PC-9 (cell line): ENCODE data around the gene MSI2. TPM values are rescaled to one million over a fixed set of nuclear protein-coding genes. Genes with fewer than 3 reads are reported as not detected.

Experiments
- BruUV-seq: library from RNA; stranded (reverse); fragments of 400-500 nt; replicated peaks from 2 replicates; lab custom pipeline; 2021; lab: Mats Ljungman, UMichigan
- CTCF ChIA-PET: fragments of 300-600 bp; sonication (Branson Sonifier 250); formaldehyde crosslinking; loops from one replicate; lab custom pipeline; 2022; ENCODE audit warnings: antibody characterized with exemption; lab: Charles Lee
- POLR2A ChIA-PET: fragments of 300-600 bp; sonication (Branson Sonifier 250); formaldehyde crosslinking; loops from one replicate; lab custom pipeline; 2022; ENCODE audit warnings: antibody characterized with exemption; ENCODE audit not compliant: unreplicated experiment; lab: Charles Lee
- DNase-seq, 2 experiments: peaks; one replicate each; pipeline versions ENCODE4 v3.0.0 to v3.0.0-alpha.2; 2015 to 2022; ENCODE audit warnings: mixed read lengths in 1 of 2
- H2AFZ ChIP-seq: fragments of 200-600 bp; sonication (generic); 2 replicates; pipeline ENCODE4 v1.8.1; 2017; ENCODE audit warnings: antibody characterized with exemption
- H3F3A ChIP-seq: fragments of 200-600 bp; sonication (generic); 2 replicates; pipeline ENCODE4 v1.8.1; 2017; ENCODE audit warnings: antibody characterized with exemption, mild to moderate bottlenecking, low read depth; ENCODE audit not compliant: insufficient read depth
- H3K27ac ChIP-seq: fragments of 200-600 bp; sonication (generic); 2 replicates; pipeline ENCODE4 v1.6.1; 2016; ENCODE audit warnings: mixed run types
- H3K27me3 ChIP-seq: fragments of 200-600 bp; sonication (generic); 2 replicates; pipeline ENCODE4 v1.6.1; 2016; ENCODE audit warnings: low read depth, mixed run types; ENCODE audit not compliant: insufficient read depth
- H3K36me3 ChIP-seq: fragments of 200-600 bp; sonication (generic); 2 replicates; pipeline ENCODE4 v1.6.1; 2016; ENCODE audit warnings: low read depth, mixed run types
- H3K4me1 ChIP-seq: fragments of 200-600 bp; sonication (generic); replicated peaks from 2 replicates; pipeline ENCODE4 v1.6.1; 2016; ENCODE audit warnings: mixed run types; ENCODE audit not compliant: insufficient read depth
- H3K4me2 ChIP-seq: fragments of 200-600 bp; sonication (generic); 2 replicates; pipeline ENCODE4 v1.6.1; 2017; ENCODE audit warnings: mixed run types
- H3K4me3 ChIP-seq: fragments of 200-600 bp; sonication (generic); 2 replicates; pipeline ENCODE4 v1.6.1; 2016; ENCODE audit warnings: mixed run types
- H3K79me2 ChIP-seq: fragments of 200-600 bp; sonication (generic); 2 replicates; pipeline ENCODE4 v1.6.1; 2017; ENCODE audit warnings: low read depth, mixed run types
- H3K9me2 ChIP-seq: fragments of 200-600 bp; sonication (generic); 2 replicates; pipeline ENCODE4 v1.8.1; 2017; ENCODE audit warnings: mild to moderate bottlenecking; ENCODE audit not compliant: insufficient read depth
- H3K9me3 ChIP-seq: fragments of 200-600 bp; sonication (generic); 2 replicates; pipeline ENCODE4 v1.8.1; 2016; ENCODE audit warnings: low read depth; ENCODE audit not compliant: insufficient read depth
- H4K20me1 ChIP-seq: fragments of 200-600 bp; sonication (generic); 2 replicates; pipeline ENCODE4 v1.8.1; 2017; ENCODE audit not compliant: insufficient read depth
- CTCF ChIP-seq: fragments of 200-600 bp; sonication (generic); conservative IDR thresholded peaks from 2 replicates; pipeline ENCODE4 v1.6.1; 2017; ENCODE audit warnings: mixed run types, antibody characterized with exemption, mild to moderate bottlenecking, moderate library complexity
- EZH2 ChIP-seq: fragments of 200-600 bp; sonication (generic); IDR thresholded peaks from 2 replicates; pipeline ENCODE4 v1.8.0; 2017; ENCODE audit warnings: antibody characterized with exemption, low read depth
- intact Hi-C: fragments of 100-400 bp; cut with micrococcal nuclease; formaldehyde crosslinking; loops from one replicate; pipeline ENCODE4 v1.10.0; 2022; ENCODE audit not compliant: unreplicated experiment
- total RNA-seq: library from RNA; stranded (reverse); gene quantifications from 2 replicates; pipeline ENCODE4 v1.2.3, GENCODE V29; 2021

MSI2 gene
- total RNA-seq, 1 experiment from 2014 or later, result 15.7 TPM

DNA sequence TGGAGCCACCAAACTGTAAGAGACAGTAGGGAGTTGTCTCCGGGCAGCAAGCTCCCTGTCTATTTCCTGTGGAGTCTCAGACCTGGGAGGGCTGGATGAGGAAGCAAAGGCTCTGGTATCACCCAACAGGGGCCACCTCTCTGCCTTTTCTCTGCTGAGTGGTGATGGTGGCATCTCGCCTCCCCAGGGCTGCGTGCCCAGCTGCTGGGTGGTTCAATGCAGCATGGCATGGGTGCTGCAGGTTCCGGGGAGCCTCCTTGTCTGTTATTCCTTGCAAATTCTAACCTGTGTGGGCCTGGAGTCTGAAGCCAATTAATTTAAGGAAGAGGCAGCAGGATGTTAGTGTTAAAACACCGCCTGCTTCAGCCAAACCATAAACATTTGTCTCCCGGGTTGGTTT is 410.6 kb downstream of the MSI2 start:
- no peaks in the 10 kb centered on the region for H3K9me2 ChIP-seq
- ChIA-PET CTCF (no interaction called here), POLR2A (no interaction called here)
- intact Hi-C loops, result no loop called here
- no peaks in the 10 kb centered on the region; the same call in 1 of the 2 replicates for H3K27me3 ChIP-seq
- peaks cover 5% of the 10 kb centered on the region for H3F3A ChIP-seq
- no peaks in the 10 kb centered on the region for H3K79me2 ChIP-seq
- no peak overlapping the region for H3K4me2 ChIP-seq
- TF ChIP-seq CTCF, result no peak
- TF ChIP-seq EZH2, result no peak
- no peaks in the 10 kb centered on the region for H3K36me3 ChIP-seq
- no TSS peak for BruUV-seq
- no peak overlapping the region for H3K4me3 ChIP-seq
- peaks cover 6% of the 10 kb centered on the region for H3K4me1 ChIP-seq
- no peak for DNase-seq
- no peak overlapping the region for H2AFZ ChIP-seq
- H4K20me1 ChIP-seq, result no peaks in the 10 kb centered on the region
- no peaks in the 10 kb centered on the region for H3K9me3 ChIP-seq
- no peak overlapping the region for H3K27ac ChIP-seq

DNA sequence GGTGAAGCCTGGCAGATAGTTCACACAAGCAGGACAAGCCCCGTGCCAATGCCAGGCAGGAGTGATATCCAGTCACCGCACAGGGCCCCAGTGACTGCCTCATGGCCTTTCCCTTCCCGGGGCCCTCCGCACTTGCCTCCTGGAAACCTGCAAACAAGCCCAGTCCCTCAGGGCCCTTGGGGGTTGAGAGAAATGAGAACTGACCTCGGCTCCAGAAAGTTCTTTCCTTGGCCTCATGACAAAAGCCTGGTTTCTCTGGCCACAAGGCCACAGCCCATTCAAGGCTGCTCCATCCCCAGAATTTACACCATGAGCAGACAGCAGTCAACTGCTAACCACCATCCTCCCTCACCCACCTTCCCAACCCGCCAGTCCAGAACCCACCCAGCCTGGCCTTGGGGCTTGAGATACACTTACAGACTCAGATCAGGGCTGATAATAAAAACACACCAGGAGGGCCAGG is 411.2 kb downstream of the MSI2 start:
- no peak overlapping the region for H3K4me2 ChIP-seq
- ChIA-PET CTCF (no interaction called here), POLR2A (no interaction called here)
- H3K27me3 ChIP-seq, result no peaks in the 10 kb centered on the region; the same call in 1 of the 2 replicates
- no peak for DNase-seq
- no peak overlapping the region for H3K27ac ChIP-seq
- H3K36me3 ChIP-seq, result no peaks in the 10 kb centered on the region
- intact Hi-C loops, result no loop called here
- H3K4me1 ChIP-seq, result peaks cover under 1% of the 10 kb centered on the region
- no peaks in the 10 kb centered on the region for H3K9me2 ChIP-seq
- H2AFZ ChIP-seq, result no peak overlapping the region
- no peaks in the 10 kb centered on the region for H4K20me1 ChIP-seq
- H3K9me3 ChIP-seq, result no peaks in the 10 kb centered on the region
- no peaks in the 10 kb centered on the region for H3K79me2 ChIP-seq
- no peak for TF ChIP-seq EZH2
- TF ChIP-seq CTCF, result no peak
- no peak overlapping the region for H3K4me3 ChIP-seq
- peaks cover 2% of the 10 kb centered on the region for H3F3A ChIP-seq
- no TSS peak for BruUV-seq

DNA sequence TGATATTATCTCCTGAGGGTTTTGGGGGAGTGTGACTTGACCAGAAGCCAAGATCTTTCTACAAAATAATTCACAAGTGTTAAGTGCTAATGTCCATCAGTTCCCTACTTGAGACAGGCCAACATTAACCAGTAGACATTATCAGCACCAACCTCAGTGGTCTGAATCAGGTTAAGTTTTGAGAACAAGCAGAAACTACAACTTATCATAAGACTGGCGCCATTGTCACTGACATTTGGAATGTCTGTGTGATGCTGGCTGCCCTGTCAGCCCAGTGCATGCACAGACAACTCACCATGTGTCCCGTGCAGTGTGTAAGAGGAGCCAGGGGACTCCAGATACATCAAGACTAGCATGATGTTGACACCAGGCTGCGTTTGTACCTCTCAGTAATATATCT is 412.0 kb downstream of the MSI2 start:
- H3K79me2 ChIP-seq, result no peaks in the 10 kb centered on the region
- no peaks in the 10 kb centered on the region; the same call in 1 of the 2 replicates for H3K4me1 ChIP-seq
- H4K20me1 ChIP-seq, result no peaks in the 10 kb centered on the region
- TF ChIP-seq EZH2, result no peak
- no peak for TF ChIP-seq CTCF
- no peaks in the 10 kb centered on the region for H3K36me3 ChIP-seq
- H3F3A ChIP-seq, result no peaks in the 10 kb centered on the region
- no peaks in the 10 kb centered on the region; the same call in 1 of the 2 replicates for H3K27me3 ChIP-seq
- H3K9me3 ChIP-seq, result no peaks in the 10 kb centered on the region
- BruUV-seq, result no TSS peak
- H3K4me2 ChIP-seq, result no peak overlapping the region
- H3K9me2 ChIP-seq, result no peaks in the 10 kb centered on the region
- H3K4me3 ChIP-seq, result no peak overlapping the region
- intact Hi-C loops, result no loop called here
- ChIA-PET CTCF (interaction anchor here (0.7 kb wide), 1 partner anchor 70 kb away, joined by 6 read pairs; no protein-coding TSS in a partner anchor), POLR2A (no interaction called here)
- no peak overlapping the region for H2AFZ ChIP-seq
- no peak overlapping the region for H3K27ac ChIP-seq
- DNase-seq, result no peak
